Endothelial cell of umbilical vein (primary cell): Measurements from ENCODE around the gene GKN2.

Source experiments
- CTCF ChIP-seq, 2 donors: IDR thresholded peaks; 1 replicate in 1 of 2; 2 replicates in 1 of 2; pipeline ENCODE4 v1.5.1; 2011; ENCODE audit warnings: low read length in 2 of 2, mild to moderate bottlenecking in 2 of 2, moderate library complexity in 2 of 2, control low read depth in 1 of 2, inconsistent platforms in 1 of 2, low read depth in 1 of 2; ENCODE audit not compliant: insufficient read depth in 1 of 2; ENCODE audit errors: extremely low read depth in 1 of 2
- EZH2 ChIP-seq: IDR thresholded peaks from 2 replicates; pipeline ENCODE4 v1.6.1; 2012; ENCODE audit warnings: borderline replicate concordance, low read depth, mild to moderate bottlenecking, moderate library complexity, low read length, inconsistent platforms; ENCODE audit not compliant: severe bottlenecking
- POLR2A ChIP-seq: IDR thresholded peaks from 2 replicates; pipeline ENCODE4 v1.6.1; 2012; ENCODE audit warnings: low read depth, mild to moderate bottlenecking, control low read depth, low read length

DNA sequence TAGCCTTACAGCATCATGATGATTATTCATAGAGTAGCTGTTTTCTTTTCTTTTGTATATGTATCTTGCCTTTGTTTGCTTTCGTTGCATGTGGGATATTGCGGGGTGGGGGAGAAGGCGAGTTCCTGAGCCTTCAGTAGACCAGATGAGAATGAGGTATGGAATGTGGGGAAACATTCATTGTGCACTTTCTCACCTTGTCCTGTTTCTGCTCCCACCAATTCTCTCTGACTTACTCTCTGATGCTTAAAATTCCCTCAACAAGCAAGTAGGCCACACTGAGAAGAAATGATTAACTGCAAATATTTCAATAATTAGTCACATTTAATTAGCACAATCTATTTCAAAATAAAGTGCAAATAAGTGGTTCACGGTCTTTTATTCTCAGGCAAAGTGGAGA, 31.0 kb downstream of the GKN2 start:
- TF ChIP-seq POLR2A: no peak
- TF ChIP-seq CTCF (IDR thresholded peaks at IDR 0.05; ENCODE audit: extremely low read depth in 1 of 2, insufficient read depth in 1 of 2, low read depth in 1 of 2, low read length in 2 of 2): no peak
- TF ChIP-seq EZH2: no peak
